ENCODE results near the gene PAPPA2. TPM values are rescaled to one million over a fixed set of nuclear protein-coding genes. Genes with fewer than 3 reads are reported as not detected.

PAPPA2 gene
- total and polyA plus RNA-seq, 3 experiments from 2014 or later, result 0.29 to 0.55 TPM; not detected in 1

DNA sequence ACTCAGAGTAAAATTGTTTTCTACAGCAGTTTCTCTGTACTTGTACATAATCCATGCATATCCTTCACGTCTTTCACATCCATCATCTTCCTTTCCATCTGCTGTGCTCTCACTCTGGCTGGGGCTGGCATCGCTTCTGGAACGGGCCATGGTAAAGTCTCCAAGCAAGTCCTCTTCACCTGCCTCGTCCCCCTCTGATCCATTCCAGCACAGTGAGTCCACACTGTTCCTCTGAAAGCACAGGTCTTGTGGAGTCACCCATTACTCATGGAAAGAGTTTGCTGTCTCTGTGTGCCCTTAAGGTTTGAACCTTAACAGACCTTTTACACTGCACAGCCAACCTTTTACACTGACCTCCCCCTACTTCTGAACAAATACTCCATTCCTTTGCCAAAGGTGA, 387.9 kb downstream of the PAPPA2 start:
- POLR2A ChIA-PET, result no interaction called here

DNA sequence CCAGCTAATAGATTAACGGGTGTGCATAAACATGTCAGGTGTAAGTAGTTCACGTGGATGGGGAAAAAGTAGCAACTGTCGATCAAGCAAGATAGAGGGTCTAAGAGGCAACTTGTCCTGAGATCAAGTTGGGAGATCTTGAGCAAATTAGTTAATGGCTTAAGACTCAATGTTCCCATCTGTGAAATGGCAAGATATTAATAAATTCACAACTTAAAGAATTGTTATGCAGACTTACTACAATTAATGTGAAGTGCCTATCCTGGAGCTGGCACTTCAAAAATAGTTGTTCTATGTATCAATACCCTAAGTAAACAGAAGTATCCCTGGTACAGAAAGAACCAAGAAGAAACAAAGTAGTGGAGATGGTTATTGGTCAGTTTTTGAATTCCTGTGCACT, 389.1 kb downstream of the PAPPA2 start:
- DNase-seq, result no peak
- Mint-ChIP-seq H3K4me3 (no peak overlapping the region), H3K4me1 (no peaks in the 10 kb centered on the region), H3K9me3 (no peaks in the 10 kb centered on the region), H3K36me3 (no peaks in the 10 kb centered on the region), H3K27me3 (no peaks in the 10 kb centered on the region), H3K27ac (no peak overlapping the region)
- ChIA-PET POLR2A (no interaction called here), CTCF (no interaction called here)
- no peaks in the 10 kb centered on the region for H3K4me1 ChIP-seq (ENCODE audit: insufficient read depth, low read length)
- no peaks in the 10 kb centered on the region for H3K36me3 ChIP-seq (ENCODE audit: insufficient read depth, low read length)
- H3K27ac ChIP-seq (ENCODE audit: low read depth, low read length), result no peak overlapping the region
- H3K27me3 ChIP-seq (ENCODE audit: insufficient read depth, low read length, poor library complexity, severe bottlenecking), result no peaks in the 10 kb centered on the region
- H3K4me3 ChIP-seq (ENCODE audit: low read length), result no peak overlapping the region
- no peaks in the 10 kb centered on the region for H3K9me3 ChIP-seq (ENCODE audit: low read length)

More for the DNA sequence above, 387.9 kb downstream of the PAPPA2 start:
- no peaks in the 10 kb centered on the region for H3K36me3 Mint-ChIP-seq
- H3K27me3 Mint-ChIP-seq, result no peaks in the 10 kb centered on the region
- H3K27ac ChIP-seq (ENCODE audit: low read depth, low read length), result no peak overlapping the region
- no peaks in the 10 kb centered on the region for H3K4me1 Mint-ChIP-seq
- CTCF ChIA-PET, result no interaction called here
- H3K4me1 ChIP-seq (ENCODE audit: insufficient read depth, low read length), result no peaks in the 10 kb centered on the region
- H3K27ac Mint-ChIP-seq, result no peak overlapping the region
- DNase-seq, result no peak
- H3K9me3 ChIP-seq (ENCODE audit: low read length), result no peaks in the 10 kb centered on the region
- no peaks in the 10 kb centered on the region for H3K36me3 ChIP-seq (ENCODE audit: insufficient read depth, low read length)
- no peaks in the 10 kb centered on the region for H3K27me3 ChIP-seq (ENCODE audit: insufficient read depth, low read length, poor library complexity, severe bottlenecking)
- no peak overlapping the region for H3K4me3 Mint-ChIP-seq
- no peaks in the 10 kb centered on the region for H3K9me3 Mint-ChIP-seq
- no peak overlapping the region for H3K4me3 ChIP-seq (ENCODE audit: low read length)

DNA sequence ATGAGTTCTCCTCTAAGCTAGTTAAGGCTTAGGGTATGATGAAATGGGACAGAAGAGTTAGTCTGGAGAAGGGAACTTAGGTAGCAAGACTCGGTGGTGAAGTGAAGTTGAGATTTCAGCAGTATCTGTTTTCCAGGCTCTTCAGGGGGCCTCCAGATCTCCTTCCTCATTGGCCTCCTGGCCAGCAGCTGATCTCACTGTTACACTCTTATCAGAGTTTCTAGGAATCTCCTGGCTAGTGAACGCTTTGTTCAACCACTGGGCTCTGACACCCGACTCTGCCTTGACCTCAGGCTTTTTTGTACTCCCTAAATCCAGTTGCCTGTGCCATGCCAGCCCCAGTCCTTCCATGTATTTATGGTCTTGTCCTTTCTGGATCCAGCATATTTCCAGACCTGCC, 390.5 kb downstream of the PAPPA2 start:
- no peak overlapping the region for H3K4me3 Mint-ChIP-seq
- ChIA-PET POLR2A (no interaction called here), CTCF (no interaction called here)
- no peaks in the 10 kb centered on the region for H3K36me3 Mint-ChIP-seq
- Histone ChIP-seq H3K4me3 (ENCODE audit: low read length) (no peak overlapping the region), H3K27me3 (ENCODE audit: insufficient read depth, low read length, poor library complexity, severe bottlenecking) (no peaks in the 10 kb centered on the region), H3K36me3 (ENCODE audit: insufficient read depth, low read length) (no peaks in the 10 kb centered on the region), H3K9me3 (ENCODE audit: low read length) (no peaks in the 10 kb centered on the region), H3K4me1 (ENCODE audit: insufficient read depth, low read length) (no peaks in the 10 kb centered on the region), H3K27ac (ENCODE audit: low read depth, low read length) (no peak overlapping the region)
- H3K27ac Mint-ChIP-seq, result no peak overlapping the region
- H3K9me3 Mint-ChIP-seq, result no peaks in the 10 kb centered on the region
- H3K4me1 Mint-ChIP-seq, result no peaks in the 10 kb centered on the region
- no peaks in the 10 kb centered on the region for H3K27me3 Mint-ChIP-seq
- no peak for DNase-seq

DNA sequence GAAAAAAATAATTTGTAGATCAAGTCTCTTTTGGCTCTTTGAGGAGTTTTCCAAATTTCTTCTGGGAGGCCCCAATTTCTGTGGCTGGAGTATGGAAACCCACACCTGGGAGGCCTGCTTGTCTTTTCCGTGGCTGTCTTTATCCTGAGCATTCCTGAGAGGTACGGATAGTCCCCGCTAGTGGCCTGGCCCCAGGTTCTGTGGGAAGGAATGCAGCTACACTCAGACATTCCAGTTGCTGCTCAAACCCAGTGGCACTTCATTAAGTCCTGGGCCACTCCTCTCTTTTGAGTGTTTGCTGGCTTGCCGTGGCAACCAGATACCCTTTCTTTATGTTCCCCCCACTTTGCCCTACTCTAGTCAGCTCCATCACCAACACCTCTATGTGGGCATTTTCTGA, 391.1 kb downstream of the PAPPA2 start:
- H3K36me3 Mint-ChIP-seq, result no peaks in the 10 kb centered on the region
- no peak overlapping the region for H3K4me3 Mint-ChIP-seq
- CTCF ChIA-PET, result no interaction called here
- POLR2A ChIA-PET, result no interaction called here
- H3K4me1 ChIP-seq (ENCODE audit: insufficient read depth, low read length), result no peaks in the 10 kb centered on the region
- no peaks in the 10 kb centered on the region for H3K4me1 Mint-ChIP-seq
- H3K36me3 ChIP-seq (ENCODE audit: insufficient read depth, low read length), result no peaks in the 10 kb centered on the region
- H3K27me3 Mint-ChIP-seq, result peaks cover 0 to 1% of the 10 kb centered on the region in 2 donors
- no peak overlapping the region for H3K27ac ChIP-seq (ENCODE audit: low read depth, low read length)
- DNase-seq, result no peak
- H3K9me3 Mint-ChIP-seq, result no peaks in the 10 kb centered on the region
- H3K9me3 ChIP-seq (ENCODE audit: low read length), result no peaks in the 10 kb centered on the region
- no peaks in the 10 kb centered on the region for H3K27me3 ChIP-seq (ENCODE audit: insufficient read depth, low read length, poor library complexity, severe bottlenecking)
- no peak overlapping the region for H3K4me3 ChIP-seq (ENCODE audit: low read length)
- H3K27ac Mint-ChIP-seq, result no peak overlapping the region

DNA sequence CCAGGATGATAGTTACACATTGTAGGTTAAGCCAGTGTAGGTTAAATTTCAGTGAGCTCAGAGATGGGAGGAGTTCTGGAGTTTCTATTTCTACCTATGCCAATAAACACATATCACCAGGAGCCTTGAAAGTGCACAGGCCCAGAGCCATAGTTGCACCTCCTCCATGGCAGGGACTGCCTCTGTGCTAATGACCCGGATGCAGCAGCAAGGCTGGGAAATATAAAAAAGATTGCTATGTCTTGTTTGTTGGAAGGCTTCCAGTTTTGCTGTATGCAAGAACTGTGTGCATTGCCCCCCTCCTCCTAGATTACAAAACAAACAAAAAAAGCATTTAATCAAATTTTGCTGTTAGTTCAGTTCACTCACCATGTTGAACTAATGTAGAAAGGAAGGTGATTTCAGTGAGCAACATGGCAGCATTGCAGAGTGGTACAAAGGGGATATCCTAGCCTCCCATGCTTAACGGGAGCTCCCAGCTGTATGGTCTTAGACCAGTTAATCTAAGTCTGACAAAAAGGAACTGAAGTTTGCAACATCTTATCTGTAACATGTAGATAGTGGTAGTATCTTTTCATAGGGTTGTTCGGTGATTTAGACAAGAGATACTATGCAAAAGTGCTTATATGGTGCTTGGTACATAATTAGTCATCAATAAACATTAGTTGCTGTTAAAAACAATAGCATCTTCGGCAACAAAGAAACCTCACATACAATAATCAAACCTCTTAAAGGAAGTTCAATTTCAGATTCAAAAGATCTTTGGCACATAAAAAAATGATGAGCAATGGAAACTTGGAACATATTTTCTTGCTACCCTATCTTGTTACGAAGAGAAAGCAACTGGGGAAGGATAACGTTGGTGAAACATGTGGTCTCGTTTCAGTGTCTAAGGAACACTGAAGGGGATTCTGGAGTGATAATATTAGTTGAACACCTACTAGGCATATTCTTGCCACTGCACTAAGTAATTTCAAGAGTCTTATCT, 392.1 kb downstream of the PAPPA2 start:
- CTCF ChIA-PET, result no interaction called here
- no peak overlapping the region for H3K27ac Mint-ChIP-seq
- no peaks in the 10 kb centered on the region for H3K27me3 ChIP-seq (ENCODE audit: insufficient read depth, low read length, poor library complexity, severe bottlenecking)
- H3K4me1 ChIP-seq (ENCODE audit: insufficient read depth, low read length), result no peaks in the 10 kb centered on the region
- H3K27ac ChIP-seq (ENCODE audit: low read depth, low read length), result no peak overlapping the region
- DNase-seq, result no peak
- no peaks in the 10 kb centered on the region for H3K36me3 ChIP-seq (ENCODE audit: insufficient read depth, low read length)
- H3K9me3 ChIP-seq (ENCODE audit: low read length), result no peaks in the 10 kb centered on the region
- H3K36me3 Mint-ChIP-seq, result no peaks in the 10 kb centered on the region
- no peaks in the 10 kb centered on the region for H3K4me1 Mint-ChIP-seq
- no peaks in the 10 kb centered on the region for H3K9me3 Mint-ChIP-seq
- POLR2A ChIA-PET, result no interaction called here
- no peak overlapping the region for H3K4me3 Mint-ChIP-seq
- H3K27me3 Mint-ChIP-seq, result peaks cover 0 to 2% of the 10 kb centered on the region in 2 donors
- no peak overlapping the region for H3K4me3 ChIP-seq (ENCODE audit: low read length)

DNA sequence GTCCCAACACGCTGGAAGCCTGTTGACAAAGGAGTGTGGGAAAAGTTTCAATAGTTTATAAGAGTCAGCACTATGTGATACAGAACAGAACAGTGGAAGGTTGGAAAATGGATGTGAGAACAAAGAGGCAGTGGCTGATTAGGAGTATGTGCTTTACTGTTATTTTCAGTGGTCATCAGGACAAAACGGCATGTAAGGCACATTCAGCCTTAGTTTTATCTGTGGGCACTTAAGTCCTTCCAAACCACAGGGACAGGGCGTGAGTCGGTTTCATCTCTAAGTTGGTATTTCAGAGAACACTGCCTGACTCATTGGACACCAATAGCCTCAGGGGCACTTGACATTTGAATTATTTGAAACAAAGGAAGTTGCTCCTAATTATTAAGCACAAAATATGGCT, 394.7 kb downstream of the PAPPA2 start:
- Histone ChIP-seq H3K27me3 (ENCODE audit: insufficient read depth, low read length, poor library complexity, severe bottlenecking) (no peaks in the 10 kb centered on the region), H3K27ac (ENCODE audit: low read depth, low read length) (no peak overlapping the region), H3K4me3 (ENCODE audit: low read length) (no peak overlapping the region), H3K4me1 (ENCODE audit: insufficient read depth, low read length) (no peaks in the 10 kb centered on the region), H3K9me3 (ENCODE audit: low read length) (no peaks in the 10 kb centered on the region), H3K36me3 (ENCODE audit: insufficient read depth, low read length) (no peaks in the 10 kb centered on the region)
- Mint-ChIP-seq H3K27me3 (peaks cover 0 to 2% of the 10 kb centered on the region in 2 donors), H3K36me3 (no peaks in the 10 kb centered on the region), H3K4me3 (no peak overlapping the region), H3K9me3 (no peaks in the 10 kb centered on the region), H3K27ac (no peak overlapping the region), H3K4me1 (no peaks in the 10 kb centered on the region)
- POLR2A ChIA-PET, result no interaction called here
- CTCF ChIA-PET, result no interaction called here
- DNase-seq, result no peak

DNA sequence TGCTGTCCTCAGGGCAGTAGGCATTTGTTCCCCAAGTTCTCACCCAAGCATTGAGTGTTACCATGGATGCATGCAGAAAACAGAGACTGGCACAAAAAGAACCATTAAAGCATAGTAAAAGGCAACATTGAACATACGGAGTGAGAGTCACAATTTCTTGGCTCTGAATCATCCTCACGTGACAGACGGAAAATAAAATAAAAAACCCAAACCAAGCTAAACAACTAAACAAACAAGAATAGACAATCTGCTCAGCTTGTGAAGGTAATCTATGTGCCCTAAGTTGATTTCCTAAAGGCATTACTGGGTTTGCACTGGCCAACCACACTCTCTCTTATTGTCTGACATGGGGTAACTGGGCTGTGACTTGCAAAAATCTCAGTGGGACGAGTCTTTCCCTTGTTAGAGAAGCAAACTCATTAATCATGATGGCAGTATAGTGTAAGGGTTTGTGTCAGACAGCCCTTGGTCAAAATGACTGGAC, 395.5 kb downstream of the PAPPA2 start:
- H3K9me3 ChIP-seq (ENCODE audit: low read length), result no peaks in the 10 kb centered on the region
- ChIA-PET CTCF (no interaction called here), POLR2A (no interaction called here)
- H3K9me3 Mint-ChIP-seq, result no peaks in the 10 kb centered on the region
- H3K4me1 Mint-ChIP-seq, result no peaks in the 10 kb centered on the region
- no peak overlapping the region for H3K4me3 ChIP-seq (ENCODE audit: low read length)
- no peak overlapping the region for H3K27ac ChIP-seq (ENCODE audit: low read depth, low read length)
- no peaks in the 10 kb centered on the region for H3K36me3 ChIP-seq (ENCODE audit: insufficient read depth, low read length)
- peak overlapping the region in 1 of 8 donors; percentile 78 for H3K27ac Mint-ChIP-seq
- H3K27me3 ChIP-seq (ENCODE audit: insufficient read depth, low read length, poor library complexity, severe bottlenecking), result no peaks in the 10 kb centered on the region
- H3K4me3 Mint-ChIP-seq, result no peak overlapping the region
- DNase-seq, result no peak
- peaks cover 0 to 2% of the 10 kb centered on the region in 2 donors for H3K27me3 Mint-ChIP-seq
- H3K4me1 ChIP-seq (ENCODE audit: insufficient read depth, low read length), result no peaks in the 10 kb centered on the region
- H3K36me3 Mint-ChIP-seq, result no peaks in the 10 kb centered on the region

DNA sequence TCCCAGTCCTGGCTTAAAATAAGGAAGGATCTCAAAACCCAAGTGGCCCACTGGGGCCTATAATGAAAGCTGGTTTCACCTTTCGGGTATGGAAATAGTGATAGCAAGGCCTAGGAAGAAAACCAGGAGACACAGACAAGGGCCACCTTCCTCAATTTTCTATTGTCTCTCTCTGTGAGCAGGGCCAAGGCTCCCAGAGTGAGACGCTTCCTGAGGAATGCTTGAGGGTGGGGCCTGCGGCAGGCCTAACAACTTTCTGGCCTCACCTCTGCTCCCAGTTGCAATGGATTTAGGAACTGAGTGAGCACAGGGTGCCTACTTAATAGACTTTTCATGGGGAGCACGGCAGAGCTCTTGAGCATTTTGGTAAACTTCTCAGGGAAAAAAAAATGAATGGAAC, 400.6 kb downstream of the PAPPA2 start:
- POLR2A ChIA-PET, result no interaction called here
- no peaks in the 10 kb centered on the region for H3K36me3 Mint-ChIP-seq
- H3K9me3 Mint-ChIP-seq, result peaks cover 0 to 6% (median 3%) of the 10 kb centered on the region in 5 donors
- H3K4me1 ChIP-seq (ENCODE audit: insufficient read depth, low read length), result no peaks in the 10 kb centered on the region
- H3K36me3 ChIP-seq (ENCODE audit: insufficient read depth, low read length), result no peaks in the 10 kb centered on the region
- no peak overlapping the region for H3K27ac Mint-ChIP-seq
- H3K4me3 ChIP-seq (ENCODE audit: low read length), result no peak overlapping the region
- no peaks in the 10 kb centered on the region for H3K27me3 ChIP-seq (ENCODE audit: insufficient read depth, low read length, poor library complexity, severe bottlenecking)
- CTCF ChIA-PET, result no interaction called here
- no peak for DNase-seq
- H3K27ac ChIP-seq (ENCODE audit: low read depth, low read length), result no peak overlapping the region
- H3K4me1 Mint-ChIP-seq, result no peaks in the 10 kb centered on the region
- peaks cover 0 to 3% of the 10 kb centered on the region in 2 donors for H3K27me3 Mint-ChIP-seq
- no peaks in the 10 kb centered on the region for H3K9me3 ChIP-seq (ENCODE audit: low read length)
- no peak overlapping the region for H3K4me3 Mint-ChIP-seq

Data from CD8-positive, alpha-beta memory T cell (primary cell).